SK-N-SH treated with all-trans-retinoic acid at 6 μM for 48 hours (cell line): Measurements from ENCODE around the gene GRK2.

ENCODE experiments used
- ATAC-seq: fragments of 200-7000 bp; cut with Tn5 transposase; 3 replicates; pipeline ENCODE4 v1.9.1; 2020; ENCODE audit warnings: mild to moderate bottlenecking, moderate library complexity
- ARNTL ChIP-seq: fragments of 450-650 bp; formaldehyde crosslinking; IDR thresholded peaks from 2 replicates; pipeline ENCODE4 v1.5.0; 2020; ENCODE audit warnings: low read depth, mild to moderate bottlenecking, moderate library complexity, borderline replicate concordance
- CREB5 ChIP-seq: fragments of 250-450 bp; sonication (Bioruptor Pico); IDR thresholded peaks from 2 replicates; pipeline ENCODE4 v1.5.1; 2020; ENCODE audit warnings: low read depth, mild to moderate bottlenecking, moderate library complexity
- CSDC2 ChIP-seq: fragments of 250-450 bp; sonication (Bioruptor Pico); IDR thresholded peaks from 2 replicates; pipeline ENCODE4 v1.5.0; 2020; ENCODE audit warnings: mild to moderate bottlenecking, moderate library complexity
- CSRNP3 ChIP-seq: fragments of 250-450 bp; sonication (Bioruptor Pico); IDR thresholded peaks from 2 replicates; pipeline ENCODE4 v1.5.1; 2021; ENCODE audit warnings: mild to moderate bottlenecking, moderate library complexity
- ESRRG ChIP-seq: fragments of 250-450 bp; sonication (Bioruptor Pico); IDR thresholded peaks from 2 replicates; pipeline ENCODE4 v1.6.1; 2021; ENCODE audit warnings: mild to moderate bottlenecking
- GLIS3 ChIP-seq: fragments of 250-450 bp; sonication (Bioruptor Pico); IDR thresholded peaks from 2 replicates; pipeline ENCODE4 v1.5.0; 2020; ENCODE audit warnings: mild to moderate bottlenecking, moderate library complexity
- ISL1 ChIP-seq: fragments of 250-450 bp; sonication (Bioruptor Pico); IDR thresholded peaks from 2 replicates; pipeline ENCODE4 v2.1.2; 2022; ENCODE audit warnings: mild to moderate bottlenecking, moderate library complexity
- OSR1 ChIP-seq: fragments of 250-450 bp; sonication (Bioruptor Pico); IDR thresholded peaks from 2 replicates; pipeline ENCODE4 v1.8.0; 2022; ENCODE audit warnings: moderate library complexity, mild to moderate bottlenecking, inconsistent platforms
- PATZ1 ChIP-seq: fragments of 250-450 bp; sonication (Bioruptor Pico); IDR thresholded peaks from 2 replicates; pipeline ENCODE4 v1.8.0; 2020; ENCODE audit warnings: mild to moderate bottlenecking, moderate library complexity, borderline replicate concordance
- POU6F1 ChIP-seq: fragments of 250-450 bp; sonication (Bioruptor Pico); IDR thresholded peaks from 2 replicates; pipeline ENCODE4 v1.8.0; 2021; ENCODE audit warnings: low read depth, mild to moderate bottlenecking, moderate library complexity, borderline replicate concordance
- PPARA ChIP-seq: fragments of 250-450 bp; sonication (Bioruptor Pico); IDR thresholded peaks from 2 replicates; pipeline ENCODE4 v1.5.0; 2020; ENCODE audit warnings: mild to moderate bottlenecking, borderline replicate concordance
- RARB ChIP-seq: fragments of 250-450 bp; sonication (Bioruptor Pico); IDR thresholded peaks from 2 replicates; pipeline ENCODE4 v1.8.0; 2021; ENCODE audit warnings: mild to moderate bottlenecking, moderate library complexity
- SNAI2 ChIP-seq: fragments of 250-450 bp; sonication (Bioruptor Pico); IDR thresholded peaks from 2 replicates; pipeline ENCODE4 v1.5.0; 2020; ENCODE audit warnings: mild to moderate bottlenecking, moderate library complexity
- TCF4 ChIP-seq: fragments of 250-450 bp; sonication (Bioruptor Pico); IDR thresholded peaks from 2 replicates; pipeline ENCODE4 v1.8.0; 2021; ENCODE audit warnings: mild to moderate bottlenecking, moderate library complexity, borderline replicate concordance
- TOX ChIP-seq: fragments of 250-450 bp; sonication (Bioruptor Pico); IDR thresholded peaks from 2 replicates; pipeline ENCODE4 v1.8.0; 2021; ENCODE audit warnings: mild to moderate bottlenecking, moderate library complexity, borderline replicate concordance
- ZFP3 ChIP-seq: fragments of 250-450 bp; sonication (Bioruptor Pico); IDR thresholded peaks from 2 replicates; pipeline ENCODE4 v1.5.0; 2020; ENCODE audit warnings: mild to moderate bottlenecking, moderate library complexity
- ZFP30 ChIP-seq: fragments of 450-650 bp; formaldehyde crosslinking; IDR thresholded peaks from 2 replicates; pipeline ENCODE4 v1.5.0; 2022; ENCODE audit warnings: mild to moderate bottlenecking, moderate library complexity
- ZNF565 ChIP-seq: fragments of 450-650 bp; formaldehyde crosslinking; conservative IDR thresholded peaks from 2 replicates; pipeline ENCODE4 v1.5.0; 2020; ENCODE audit warnings: low read depth, mild to moderate bottlenecking, moderate library complexity
- ZNF70 ChIP-seq: fragments of 450-650 bp; formaldehyde crosslinking; IDR thresholded peaks from 2 replicates; pipeline ENCODE4 v1.5.0; 2020; ENCODE audit warnings: mild to moderate bottlenecking, moderate library complexity
- ZNF8 ChIP-seq: fragments of 450-650 bp; formaldehyde crosslinking; IDR thresholded peaks from 2 replicates; pipeline ENCODE4 v1.5.0; 2020; ENCODE audit warnings: mild to moderate bottlenecking, moderate library complexity
- TF ChIP-seq, protein P1 (sequence below): fragments of 250-450 bp; sonication (Bioruptor Pico); IDR thresholded peaks from 2 replicates; pipeline ENCODE4 v1.5.0; 2020; ENCODE audit warnings: mild to moderate bottlenecking, moderate library complexity

The GRK2 gene

DNA sequence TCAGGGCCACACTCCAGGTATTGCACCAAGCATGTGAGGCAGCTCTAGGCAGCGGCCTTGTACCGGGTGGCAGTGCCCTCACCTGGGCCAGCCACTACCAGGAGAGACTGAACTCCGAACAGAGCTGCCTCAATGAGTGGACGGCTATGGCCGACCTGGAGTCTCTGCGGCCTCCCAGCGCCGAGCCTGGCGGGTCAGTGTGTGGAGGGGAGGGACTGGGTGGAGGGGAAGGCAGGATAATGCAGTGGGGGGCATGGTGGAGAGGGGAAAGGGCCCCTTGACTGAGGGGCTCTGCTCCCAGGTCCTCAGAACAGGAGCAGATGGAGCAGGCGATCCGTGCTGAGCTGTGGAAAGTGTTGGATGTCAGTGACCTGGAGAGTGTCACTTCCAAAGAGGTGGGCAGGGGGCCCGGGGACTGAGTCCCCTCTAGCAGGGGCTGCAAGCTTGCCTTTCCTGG, 41.3 kb downstream of the GRK2 start:
- no peak for ATAC-seq
- no peak for TF ChIP-seq GLIS3 (CRISPR knock-in tag)
- TF ChIP-seq POU6F1 (CRISPR knock-in tag): no peak
- TF ChIP-seq CREB5 (CRISPR knock-in tag): no peak
- TF ChIP-seq RARB (CRISPR knock-in tag): no peak
- TF ChIP-seq, protein P1, sequence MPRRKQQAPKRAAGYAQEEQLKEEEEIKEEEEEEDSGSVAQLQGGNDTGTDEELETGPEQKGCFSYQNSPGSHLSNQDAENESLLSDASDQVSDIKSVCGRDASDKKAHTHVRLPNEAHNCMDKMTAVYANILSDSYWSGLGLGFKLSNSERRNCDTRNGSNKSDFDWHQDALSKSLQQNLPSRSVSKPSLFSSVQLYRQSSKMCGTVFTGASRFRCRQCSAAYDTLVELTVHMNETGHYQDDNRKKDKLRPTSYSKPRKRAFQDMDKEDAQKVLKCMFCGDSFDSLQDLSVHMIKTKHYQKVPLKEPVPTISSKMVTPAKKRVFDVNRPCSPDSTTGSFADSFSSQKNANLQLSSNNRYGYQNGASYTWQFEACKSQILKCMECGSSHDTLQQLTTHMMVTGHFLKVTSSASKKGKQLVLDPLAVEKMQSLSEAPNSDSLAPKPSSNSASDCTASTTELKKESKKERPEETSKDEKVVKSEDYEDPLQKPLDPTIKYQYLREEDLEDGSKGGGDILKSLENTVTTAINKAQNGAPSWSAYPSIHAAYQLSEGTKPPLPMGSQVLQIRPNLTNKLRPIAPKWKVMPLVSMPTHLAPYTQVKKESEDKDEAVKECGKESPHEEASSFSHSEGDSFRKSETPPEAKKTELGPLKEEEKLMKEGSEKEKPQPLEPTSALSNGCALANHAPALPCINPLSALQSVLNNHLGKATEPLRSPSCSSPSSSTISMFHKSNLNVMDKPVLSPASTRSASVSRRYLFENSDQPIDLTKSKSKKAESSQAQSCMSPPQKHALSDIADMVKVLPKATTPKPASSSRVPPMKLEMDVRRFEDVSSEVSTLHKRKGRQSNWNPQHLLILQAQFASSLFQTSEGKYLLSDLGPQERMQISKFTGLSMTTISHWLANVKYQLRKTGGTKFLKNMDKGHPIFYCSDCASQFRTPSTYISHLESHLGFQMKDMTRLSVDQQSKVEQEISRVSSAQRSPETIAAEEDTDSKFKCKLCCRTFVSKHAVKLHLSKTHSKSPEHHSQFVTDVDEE (CRISPR knock-in tag): no peak
- TF ChIP-seq ARNTL (CRISPR knock-in tag): no peak
- TF ChIP-seq CSDC2 (CRISPR knock-in tag): no peak
- no peak for TF ChIP-seq ZNF70 (CRISPR knock-in tag)
- no peak for TF ChIP-seq ISL1
- no peak for TF ChIP-seq ZNF8
- no peak for TF ChIP-seq PPARA (CRISPR knock-in tag)
- TF ChIP-seq ZFP3 (CRISPR knock-in tag): no peak
- no peak for TF ChIP-seq CSRNP3 (CRISPR knock-in tag)

GRCh38 chr11:67308031-67308866, 42.0 kb downstream of the GRK2 start:
- ATAC-seq: no peak
- TF ChIP-seq OSR1 (CRISPR knock-in tag) (no peak), ISL1 (no peak), ARNTL (CRISPR knock-in tag) (no peak), TOX (no peak), GLIS3 (CRISPR knock-in tag) (no peak), ZFP3 (CRISPR knock-in tag) (no peak), ZNF565 (CRISPR knock-in tag) (no peak), ESRRG (CRISPR knock-in tag) (no peak), CREB5 (CRISPR knock-in tag) (no peak), ZNF70 (CRISPR knock-in tag) (no peak), PATZ1 (CRISPR knock-in tag) (no peak)

- TF ChIP-seq SNAI2 (CRISPR knock-in tag) (no peak), CSRNP3 (CRISPR knock-in tag) (no peak), ARNTL (CRISPR knock-in tag) (no peak), ESRRG (CRISPR knock-in tag) (no peak), TCF4 (CRISPR knock-in tag) (no peak), ZFP30 (CRISPR knock-in tag) (no peak), ZNF565 (CRISPR knock-in tag) (no peak), GLIS3 (CRISPR knock-in tag) (no peak), PATZ1 (CRISPR knock-in tag) (no peak)
- no peak for ATAC-seq
Observed at GRCh38 chr11:67309166-67309565, 42.9 kb downstream of the GRK2 start.
